Stimulated activated CD8-positive, alpha-beta memory T cell treated with anti-CD3 and anti-CD28 coated beads, Interleukin-12 subunit alpha, Interleukin-12 subunit beta, amount 100 ng/mL, for 1 hour (primary cell): ENCODE results near the gene BOC.

Experiments used
- DNase-seq: peaks from one replicate; pipeline ENCODE4 v3.0.0-alpha.2; 2020; ENCODE audit warnings: low read depth

The BOC gene

DNA sequence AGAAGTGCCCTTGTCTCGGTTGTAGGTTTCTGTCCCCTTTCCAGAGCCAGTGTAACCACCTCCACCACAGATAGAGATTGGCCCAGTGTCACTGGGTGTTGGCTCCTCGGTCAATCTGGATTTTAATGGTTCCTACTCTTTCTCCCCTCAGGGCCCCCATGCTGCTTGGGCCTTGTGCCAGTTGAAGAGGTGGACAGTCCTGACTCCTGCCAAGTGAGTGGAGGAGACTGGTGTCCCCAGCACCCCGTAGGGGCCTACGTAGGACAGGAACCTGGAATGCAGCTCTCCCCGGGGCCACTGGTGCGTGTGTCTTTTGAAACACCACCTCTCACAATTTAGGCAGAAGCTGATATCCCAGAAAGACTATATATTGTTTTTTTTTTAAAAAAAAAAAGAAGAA lies 75.2 kb downstream of the BOC start:
- DNase-seq, result no peak

- DNase-seq, result no peak
Measured at GRCh38 chr3:113287111-113287802, 75.9 kb downstream of the BOC start.

- DNase-seq, result peak; percentile 27
Measured at GRCh38 chr3:113287803-113288648, 76.7 kb downstream of the BOC start.

DNA sequence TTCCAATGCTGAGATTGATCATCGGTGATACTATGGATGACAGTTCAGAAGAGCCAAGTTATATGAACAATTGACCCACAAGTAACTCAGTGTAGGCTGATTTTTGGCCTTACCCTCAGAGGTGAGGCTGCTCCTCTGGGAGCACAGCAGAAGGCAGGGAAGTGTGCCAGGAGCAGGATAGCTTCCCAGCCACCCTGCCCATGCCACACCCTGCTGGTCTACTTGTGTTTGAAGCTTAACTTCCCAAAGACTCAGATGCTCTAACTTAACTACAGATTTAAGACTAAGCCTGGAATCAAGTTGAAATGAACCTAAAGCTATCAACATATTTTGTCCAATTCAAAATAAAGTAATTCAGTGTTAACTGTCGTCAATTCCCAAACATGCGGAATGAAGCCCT lies 77.5 kb downstream of the BOC start:
- no peak for DNase-seq

DNA sequence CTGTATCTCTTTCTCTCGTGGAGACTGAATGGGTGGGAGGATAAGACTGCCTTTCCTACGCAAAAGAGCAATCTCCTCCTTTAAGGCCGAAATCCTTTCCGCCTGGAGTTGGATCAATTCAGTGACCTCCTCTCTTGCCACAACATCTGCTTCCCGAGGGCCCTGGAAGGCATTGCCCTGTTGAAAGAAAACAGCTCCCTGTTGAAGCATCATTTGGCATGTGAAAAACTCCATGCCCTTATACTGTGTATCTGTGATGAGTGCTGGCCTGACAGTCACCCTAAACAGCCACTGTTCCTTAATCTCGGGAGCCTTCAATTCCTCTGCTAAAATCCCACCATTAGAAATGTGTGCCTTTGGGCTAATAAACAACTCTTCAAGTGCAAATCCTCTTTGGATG lies 80.2 kb downstream of the BOC start:
- DNase-seq, result no peak

DNA sequence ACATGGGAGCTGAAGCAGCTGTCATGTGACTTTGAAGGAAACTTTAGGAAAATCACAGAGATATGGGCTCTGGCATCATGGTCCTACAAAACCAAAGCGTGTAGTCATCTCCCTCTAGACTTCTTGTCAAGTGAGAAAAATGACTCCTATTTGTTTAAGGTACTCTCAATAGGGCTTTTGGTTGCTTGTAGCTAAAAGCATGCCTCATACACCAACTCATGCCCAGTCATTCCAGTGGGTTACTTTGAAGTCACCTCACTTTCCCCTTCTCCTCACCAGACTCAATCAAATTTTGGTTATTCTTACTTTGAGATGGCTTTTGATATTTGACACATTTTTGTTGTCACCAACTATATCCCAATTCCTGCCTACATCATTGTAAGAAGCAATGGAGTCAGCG lies 81.6 kb downstream of the BOC start:
- DNase-seq, result no peak

DNA sequence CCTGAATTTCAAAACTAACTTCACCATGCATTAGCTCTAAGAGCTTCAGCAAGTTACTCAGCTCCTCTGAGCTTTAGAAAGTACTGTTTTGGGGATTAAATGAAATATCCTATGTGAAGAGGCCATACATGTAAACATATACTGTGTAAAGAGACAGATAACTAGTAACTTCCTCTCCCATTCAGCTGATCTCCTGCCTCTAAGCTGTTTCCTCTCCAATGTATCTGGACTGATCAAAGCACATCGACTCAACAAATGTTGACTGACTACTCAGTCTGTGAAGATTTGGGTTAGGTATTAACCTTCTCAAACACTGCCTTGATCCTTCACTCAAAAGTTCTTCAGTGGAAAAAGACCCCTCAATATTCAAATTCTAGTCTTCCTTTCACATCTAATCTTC lies 82.0 kb downstream of the BOC start:
- no peak for DNase-seq

DNA sequence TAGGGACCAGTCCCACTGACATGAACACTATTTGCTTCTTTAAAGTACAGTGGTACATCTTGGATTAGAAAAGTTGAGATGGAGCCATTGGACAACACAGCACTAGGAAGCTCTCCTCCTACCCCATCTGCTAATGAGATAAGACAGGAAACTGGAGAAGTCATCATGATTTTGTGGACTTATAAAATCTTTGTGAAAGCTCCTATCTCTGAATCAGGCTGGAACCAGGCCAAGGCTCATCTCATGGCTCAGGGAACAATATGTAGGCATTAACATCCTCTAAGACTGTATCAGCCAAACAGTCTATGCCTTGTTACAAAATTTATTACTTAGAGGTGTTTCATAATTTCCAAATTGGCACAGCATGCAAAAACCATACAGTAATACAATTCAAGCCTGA lies 84.1 kb downstream of the BOC start:
- DNase-seq, result no peak

- DNase-seq, result no peak
Measured at GRCh38 chr3:113297287-113297686, 85.9 kb downstream of the BOC start.

DNA sequence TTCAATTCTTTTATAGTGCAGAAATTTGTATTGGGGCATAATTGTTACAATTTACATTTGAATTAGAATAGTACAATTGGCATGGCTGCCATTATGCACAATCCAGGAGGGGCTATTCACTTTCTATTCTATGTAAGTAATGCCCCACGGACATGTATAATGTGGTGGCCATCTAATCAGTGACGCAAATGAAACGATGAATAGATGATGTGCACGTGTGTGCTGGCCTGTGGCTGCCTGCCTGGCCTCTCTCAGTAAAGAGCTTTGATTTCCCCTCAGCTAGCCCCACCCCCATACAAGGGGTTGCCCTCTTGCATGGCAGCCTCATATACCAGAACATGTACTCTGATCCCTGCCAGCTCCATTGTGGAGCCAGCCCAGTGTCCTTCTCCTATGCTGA lies 86.5 kb downstream of the BOC start:
- no peak for DNase-seq

GRCh38 chr3:113300596-113300995 lies 89.2 kb downstream of the BOC start:
- no peak for DNase-seq

DNA sequence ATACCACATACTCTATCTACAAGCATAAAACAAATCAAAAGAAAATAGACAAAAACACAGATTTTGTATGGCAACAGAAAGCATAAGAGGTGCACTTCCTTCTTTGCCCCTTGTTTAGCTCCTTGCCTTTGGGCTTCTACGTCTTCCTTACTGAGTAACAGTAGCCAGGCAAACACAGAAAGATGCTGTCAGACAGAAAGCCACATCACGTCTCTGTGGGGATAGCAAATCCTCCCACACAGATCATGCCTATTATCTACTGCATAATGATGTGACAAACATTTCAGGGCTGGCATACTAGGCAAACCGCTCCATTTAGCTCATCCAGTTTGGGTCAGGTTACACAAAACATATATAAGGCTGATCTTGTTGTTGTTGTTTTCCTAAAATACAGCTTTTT lies 92.7 kb downstream of the BOC start:
- no peak for DNase-seq

- no peak for DNase-seq
Measured at GRCh38 chr3:113304856-113305540, 93.6 kb downstream of the BOC start.

DNA sequence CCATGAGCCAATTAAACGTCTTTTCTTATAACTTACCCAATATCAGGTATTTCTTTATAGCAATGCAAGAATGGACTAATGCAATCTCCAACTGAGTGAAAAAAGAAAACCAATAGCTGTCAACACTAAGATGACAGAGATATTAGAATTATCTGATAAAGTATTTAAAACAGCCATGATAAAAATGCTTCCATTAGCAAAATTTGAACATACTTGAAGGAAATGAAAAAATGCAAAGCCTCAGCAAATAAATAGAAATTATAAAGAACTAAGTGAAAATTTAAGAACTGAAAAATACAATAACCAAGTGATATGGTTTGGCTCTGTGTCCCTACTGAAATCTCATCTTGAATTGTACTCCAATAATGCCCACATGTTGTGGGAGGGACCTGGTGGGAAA lies 99.6 kb downstream of the BOC start:
- no peak for DNase-seq

- no peak for DNase-seq
Measured at GRCh38 chr3:113312416-113312815, 101.1 kb downstream of the BOC start.

- DNase-seq, result no peak
Measured at GRCh38 chr3:113314923-113315322, 103.6 kb downstream of the BOC start.

DNA sequence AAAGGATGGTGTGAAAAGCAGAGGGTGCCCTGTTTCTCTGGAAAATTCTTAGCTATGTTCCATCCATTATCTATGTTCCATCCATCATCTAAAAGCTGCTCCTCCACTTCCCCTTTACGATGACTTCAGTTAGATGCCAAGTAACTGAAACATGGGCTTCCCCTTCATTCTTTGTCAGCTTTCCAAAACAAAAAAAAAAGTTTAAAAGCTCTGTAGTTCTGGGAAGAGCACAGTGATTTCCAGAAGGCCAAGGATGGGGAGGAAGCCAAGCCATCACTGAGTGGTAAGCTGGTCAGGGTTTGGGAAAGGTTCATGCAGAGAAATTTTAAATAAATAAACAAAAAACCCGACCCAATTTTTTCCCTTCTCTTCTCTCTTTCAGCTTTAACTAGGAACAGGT lies 118.4 kb downstream of the BOC start:
- no peak for DNase-seq

GRCh38 chr3:113330742-113331141 lies 119.4 kb downstream of the BOC start:
- no peak for DNase-seq

DNA sequence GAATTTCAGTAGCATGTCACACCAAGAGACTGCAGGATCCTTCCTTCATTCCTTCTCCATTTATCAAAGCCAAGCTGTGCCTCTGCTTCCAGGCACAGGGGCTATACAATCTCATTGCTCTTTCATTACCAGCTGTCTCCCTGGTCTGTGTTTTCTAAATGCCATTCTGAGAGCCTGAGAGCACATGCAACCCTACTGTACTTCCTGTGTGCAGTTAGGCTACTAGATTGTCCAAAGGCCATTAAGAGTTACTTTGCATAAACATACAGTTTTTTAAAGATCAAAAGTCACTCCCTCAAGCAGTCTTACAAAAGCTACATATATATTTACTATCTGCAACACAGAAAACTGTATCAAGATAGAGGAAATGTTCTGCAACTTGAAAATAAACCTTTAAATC lies 119.8 kb downstream of the BOC start:
- no peak for DNase-seq
